Mesenchymal stem cell (in vitro differentiated cells and primary cell): ENCODE data around the gene MRGPRF.

Experiments used
- DNase-seq: peaks from one replicate; pipeline ENCODE4 v3.0.0-alpha.2; 2013
- H2AFZ ChIP-seq: one replicate; pipeline ENCODE4 v1.6.1; 2013; ENCODE audit warnings: low read depth, mild to moderate bottlenecking, control low read depth, inconsistent platforms, low read length, moderate library complexity
- H2AK5ac ChIP-seq: 2 replicates; pipeline ENCODE4 v1.6.1; 2013; ENCODE audit warnings: low read length, moderate library complexity, mild to moderate bottlenecking, inconsistent platforms; ENCODE audit not compliant: severe bottlenecking
- H2BK120ac ChIP-seq: one replicate; pipeline ENCODE4 v1.6.1; 2013; ENCODE audit warnings: low read depth, mild to moderate bottlenecking, inconsistent platforms, low read length, moderate library complexity
- H2BK12ac ChIP-seq, 2 experiments: one replicate each; pipeline ENCODE4 v1.6.1; 2013; ENCODE audit warnings: inconsistent platforms in 2 of 2, low read length in 2 of 2, mild to moderate bottlenecking in 2 of 2, moderate library complexity in 2 of 2, control low read depth in 1 of 2
- H2BK15ac ChIP-seq: one replicate; pipeline ENCODE4 v1.6.1; 2013; ENCODE audit warnings: mild to moderate bottlenecking, low read depth, inconsistent platforms; ENCODE audit not compliant: poor library complexity, severe bottlenecking
- H2BK5ac ChIP-seq: 2 replicates; pipeline ENCODE4 v1.6.1; 2013; ENCODE audit warnings: low read depth, mild to moderate bottlenecking, low read length, control low read depth, inconsistent platforms; ENCODE audit not compliant: poor library complexity, severe bottlenecking
- H3K14ac ChIP-seq, 2 experiments: one replicate each; pipeline ENCODE4 v1.6.1; 2013; ENCODE audit warnings: inconsistent platforms in 2 of 2, low read length in 2 of 2, control low read depth in 1 of 2, mild to moderate bottlenecking in 1 of 2, moderate library complexity in 1 of 2
- H3K18ac ChIP-seq, 2 experiments: one replicate each; pipeline ENCODE4 v1.6.1; 2013; ENCODE audit warnings: inconsistent platforms in 2 of 2, low read length in 2 of 2, control low read depth in 1 of 2, low read depth in 1 of 2, mild to moderate bottlenecking in 1 of 2
- H3K23ac ChIP-seq, 2 experiments: one replicate each; pipeline ENCODE4 v1.6.1; 2013; ENCODE audit warnings: inconsistent platforms in 2 of 2, low read length in 2 of 2, mild to moderate bottlenecking in 2 of 2, moderate library complexity in 2 of 2, control low read depth in 1 of 2
- H3K27ac ChIP-seq: 2 replicates; pipeline ENCODE4 v1.5.1; 2013; ENCODE audit warnings: mild to moderate bottlenecking, moderate library complexity, low read length, control low read depth, inconsistent platforms; ENCODE audit not compliant: poor library complexity, severe bottlenecking
- H3K27me3 ChIP-seq, 2 experiments: 2 replicates each; pipeline versions ENCODE4 v1.6.1 to v1.7.0; 2013; ENCODE audit warnings: low read length in 2 of 2, mild to moderate bottlenecking in 2 of 2, moderate library complexity in 2 of 2, control low read depth in 1 of 2, inconsistent platforms in 1 of 2; ENCODE audit not compliant: control insufficient read depth in 1 of 2, insufficient read depth in 1 of 2
- H3K36me3 ChIP-seq, 2 experiments: 2 replicates each; pipeline versions ENCODE4 v1.6.1 to v1.7.0; 2013; ENCODE audit warnings: low read length in 2 of 2, control low read depth in 1 of 2, inconsistent platforms in 1 of 2, low read depth in 1 of 2, mild to moderate bottlenecking in 1 of 2; ENCODE audit not compliant: insufficient read depth in 2 of 2, control insufficient read depth in 1 of 2
- H3K4ac ChIP-seq, 2 experiments: one replicate each; pipeline ENCODE4 v1.6.1; 2013; ENCODE audit warnings: inconsistent platforms in 2 of 2, low read length in 2 of 2, mild to moderate bottlenecking in 2 of 2, moderate library complexity in 2 of 2, control low read depth in 1 of 2, low read depth in 1 of 2
- H3K4me1 ChIP-seq: 2 replicates; pipeline ENCODE4 v1.6.1; 2013; ENCODE audit warnings: low read depth, low read length, control low read depth; ENCODE audit not compliant: control insufficient read depth, insufficient read depth
- H3K4me2 ChIP-seq: 2 replicates; pipeline ENCODE4 v1.6.1; 2013; ENCODE audit warnings: low read length, mild to moderate bottlenecking, inconsistent platforms; ENCODE audit not compliant: poor library complexity, severe bottlenecking
- H3K4me3 ChIP-seq, 2 experiments: 2 replicates each; pipeline versions ENCODE4 v1.5.1 to v1.7.0; 2013; ENCODE audit warnings: low read length in 2 of 2, mild to moderate bottlenecking in 2 of 2, control low read depth in 1 of 2, low read depth in 1 of 2; ENCODE audit not compliant: insufficient read depth in 1 of 2
- H3K79me1 ChIP-seq: replicated peaks from 2 replicates; pipeline ENCODE4 v1.6.1; 2013; ENCODE audit warnings: mild to moderate bottlenecking, control low read depth, low read length, inconsistent platforms; ENCODE audit not compliant: poor library complexity, severe bottlenecking
- H3K9ac ChIP-seq: 2 replicates; pipeline ENCODE4 v1.7.0; 2013; ENCODE audit warnings: mild to moderate bottlenecking, low read length, moderate library complexity
- H3K9me3 ChIP-seq: 2 replicates; pipeline ENCODE4 v1.7.0; 2013; ENCODE audit warnings: mild to moderate bottlenecking, low read length; ENCODE audit not compliant: control insufficient read depth
- H4K8ac ChIP-seq: one replicate; pipeline ENCODE4 v1.6.1; 2013; ENCODE audit warnings: inconsistent platforms, mild to moderate bottlenecking, low read length, moderate library complexity
- H4K91ac ChIP-seq: one replicate; pipeline ENCODE4 v1.6.1; 2013; ENCODE audit warnings: mild to moderate bottlenecking, low read length, inconsistent platforms
- WGBS: methylation state at CpG from one replicate; pipeline ENCODE4 v1.1.7; 2013; ENCODE audit warnings: mixed read lengths; 5-methylcytosine and 5-hydroxymethylcytosine counted together

Gene MRGPRF

DNA sequence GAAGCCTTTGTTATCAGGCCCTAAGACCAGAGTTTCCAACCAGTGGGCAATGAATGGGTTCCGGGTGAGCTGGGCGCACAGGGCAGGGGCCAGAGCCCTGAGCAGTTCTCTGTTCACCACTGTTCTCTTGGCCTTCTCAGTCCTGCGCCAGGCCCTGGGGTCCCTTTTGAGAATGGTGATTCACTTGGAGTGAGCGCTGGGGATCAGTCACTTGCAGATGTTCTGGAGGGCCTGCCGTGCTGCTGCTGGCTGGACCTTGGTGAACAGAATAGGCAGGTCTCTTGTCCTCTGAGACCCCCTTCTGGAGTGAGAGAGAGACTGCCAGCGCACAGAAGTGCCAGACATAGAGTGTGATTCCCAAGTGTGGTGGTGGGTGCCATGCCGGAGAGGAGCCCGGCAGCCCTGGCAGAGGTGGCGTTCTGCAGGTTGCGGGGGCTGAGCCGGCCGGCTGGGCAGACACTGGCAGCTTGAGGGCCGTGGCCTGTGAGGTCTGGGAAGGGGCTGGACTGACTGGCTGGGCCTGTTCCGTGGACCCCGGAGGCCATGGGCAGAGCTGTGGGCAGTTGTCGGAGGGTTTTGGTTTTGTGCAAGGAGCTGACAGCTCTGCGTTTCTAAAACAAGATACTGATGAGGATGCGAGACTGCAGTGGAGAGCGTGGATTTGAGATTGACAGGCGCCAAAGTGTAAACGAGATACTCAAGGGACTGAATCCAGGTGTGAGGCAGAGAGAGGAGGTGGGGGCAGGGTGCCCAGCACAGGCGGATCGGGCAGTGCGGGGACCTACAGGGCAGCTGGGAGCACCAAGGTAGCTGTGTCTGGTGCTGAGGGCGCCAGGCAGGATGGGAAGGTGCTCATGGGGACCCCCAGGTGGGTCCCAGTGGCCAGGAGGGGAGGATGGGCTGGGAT lies 48.0 kb upstream of the MRGPRF start:
- Histone ChIP-seq H2BK15ac (no peak overlapping the region), H2BK120ac (no peak overlapping the region), H3K18ac (no peak overlapping the region), H3K14ac (no peak overlapping the region), H3K4ac (no peak overlapping the region), H3K27me3 (no peaks in the 10 kb centered on the region), H3K27ac (no peak overlapping the region), H2AFZ (no peak overlapping the region), H3K4me1 (peaks cover 7% of the 10 kb centered on the region), H4K8ac (no peak overlapping the region), H3K23ac (no peak overlapping the region), H4K91ac (no peak overlapping the region), H3K4me2 (no peak overlapping the region), H3K79me1 (peaks cover 38% of the 10 kb centered on the region), H3K9ac (no peak overlapping the region), H3K4me3 (no peak overlapping the region), H3K9me3 (no peaks in the 10 kb centered on the region), H3K36me3 (peaks cover 47 to 77% of the 10 kb centered on the region in 2 experiments), H2BK12ac (no peak overlapping the region), H2AK5ac (no peak overlapping the region), H2BK5ac (no peak overlapping the region)
- DNase-seq: no peak
- WGBS: 94% methylated on average over 25 of the region's 25 CpGs

DNA sequence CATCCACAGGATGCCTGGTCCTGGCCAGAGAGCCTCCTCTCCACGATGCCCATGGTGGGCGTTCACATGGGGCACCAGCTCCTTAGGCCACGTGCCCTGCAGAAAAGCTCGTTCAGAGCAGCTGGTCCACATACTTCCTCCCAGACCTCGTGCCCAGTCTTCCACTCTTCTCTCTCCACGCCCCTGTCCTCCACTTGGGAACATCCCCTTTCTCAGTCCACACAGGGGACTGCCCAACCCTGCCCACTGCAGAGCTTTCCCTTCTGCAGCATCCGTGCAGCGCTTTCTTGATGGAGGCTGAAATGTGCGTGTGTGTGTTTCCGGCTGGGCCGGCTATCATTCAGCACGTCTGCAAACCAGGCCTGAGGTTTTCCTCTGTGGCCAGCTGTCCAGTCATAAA lies 46.9 kb upstream of the MRGPRF start:
- Histone ChIP-seq H3K27ac (no peak overlapping the region), H2BK15ac (no peak overlapping the region), H3K79me1 (peaks cover 39% of the 10 kb centered on the region), H3K9ac (no peak overlapping the region), H3K18ac (no peak overlapping the region), H3K4me1 (peaks cover 4% of the 10 kb centered on the region), H2AFZ (no peak overlapping the region), H2AK5ac (no peak overlapping the region), H3K4me3 (no peak overlapping the region), H4K91ac (no peak overlapping the region), H4K8ac (no peak overlapping the region), H3K4ac (no peak overlapping the region), H2BK5ac (no peak overlapping the region), H2BK12ac (no peak overlapping the region), H3K9me3 (no peaks in the 10 kb centered on the region), H3K36me3 (peaks cover 53 to 81% of the 10 kb centered on the region in 2 experiments), H3K27me3 (no peaks in the 10 kb centered on the region), H3K23ac (no peak overlapping the region), H3K4me2 (no peak overlapping the region), H2BK120ac (no peak overlapping the region), H3K14ac (no peak overlapping the region)
- 94% methylated on average over 12 of the region's 12 CpGs for WGBS
- no peak for DNase-seq

DNA sequence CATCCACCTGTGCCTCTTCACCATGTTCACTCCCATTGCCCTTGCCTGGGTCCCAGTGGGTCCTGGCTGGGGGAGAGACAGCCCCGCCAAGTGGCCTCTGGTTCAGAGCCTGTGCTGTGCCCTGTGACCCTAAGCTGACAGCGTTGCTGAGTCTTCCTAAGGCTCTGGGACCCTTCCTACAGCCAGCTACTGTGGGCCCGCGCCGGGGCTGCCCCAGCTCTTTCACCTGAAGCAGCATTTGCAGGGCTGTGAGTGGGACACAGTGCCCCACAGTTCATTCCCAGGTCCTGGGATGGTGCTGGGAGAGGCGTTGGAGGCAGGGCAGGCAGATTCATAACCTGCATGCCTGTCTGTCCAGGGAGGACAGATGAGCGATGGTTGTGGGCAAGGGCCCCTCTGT lies 46.4 kb upstream of the MRGPRF start:
- Histone ChIP-seq H2BK12ac (no peak overlapping the region), H3K36me3 (peaks cover 54 to 81% of the 10 kb centered on the region in 2 experiments), H3K79me1 (peaks cover 44% of the 10 kb centered on the region), H3K27ac (no peak overlapping the region), H2BK120ac (no peak overlapping the region), H4K91ac (no peak overlapping the region), H3K4ac (no peak overlapping the region), H3K9me3 (no peaks in the 10 kb centered on the region), H3K4me1 (peaks cover 5% of the 10 kb centered on the region), H2AK5ac (no peak overlapping the region), H3K18ac (no peak overlapping the region), H2BK15ac (no peak overlapping the region), H2BK5ac (no peak overlapping the region), H2AFZ (no peak overlapping the region), H4K8ac (no peak overlapping the region), H3K14ac (no peak overlapping the region), H3K9ac (no peak overlapping the region), H3K4me3 (no peak overlapping the region), H3K4me2 (no peak overlapping the region), H3K23ac (no peak overlapping the region), H3K27me3 (no peaks in the 10 kb centered on the region)
- no peak for DNase-seq
- WGBS: 100% methylated on average over 7 of the region's 7 CpGs

DNA sequence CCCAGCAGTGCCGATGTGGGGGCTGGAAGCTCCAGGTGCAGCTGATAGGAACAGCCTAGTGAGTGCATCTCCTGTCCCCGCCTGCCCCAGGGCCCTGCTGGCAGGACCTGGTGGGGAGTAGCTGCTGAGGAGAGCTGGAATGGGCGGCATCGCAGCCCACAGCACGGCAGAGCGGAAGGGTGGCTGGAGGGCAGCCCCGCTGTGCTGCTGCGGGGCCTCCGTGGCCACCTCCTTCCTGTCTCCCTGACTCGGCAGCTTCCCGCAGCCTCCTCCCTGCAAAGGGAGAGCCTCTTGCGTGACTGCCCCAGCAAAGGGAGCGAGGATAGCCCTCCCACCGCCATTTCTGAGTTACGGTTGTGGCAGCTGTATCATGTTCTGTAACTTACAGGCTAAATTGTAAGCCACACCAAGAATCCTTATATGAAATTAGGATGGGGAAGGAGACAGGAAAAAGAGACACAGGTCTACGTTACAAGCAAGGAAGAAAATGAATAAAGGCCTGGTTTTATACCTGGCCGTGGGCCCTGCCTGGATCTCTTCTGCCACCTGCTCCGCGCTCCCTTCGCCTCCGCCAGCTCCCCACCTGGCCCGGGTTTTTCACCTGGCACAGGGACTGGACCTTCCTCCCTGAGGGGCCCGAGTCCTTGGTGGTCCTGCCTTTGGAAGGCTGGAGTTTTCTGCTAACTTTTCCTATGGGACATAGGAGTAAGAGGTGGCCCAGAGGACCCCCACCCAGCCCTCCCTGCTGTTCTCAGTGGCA lies 45.6 kb upstream of the MRGPRF start:
- Histone ChIP-seq H3K23ac (no peak overlapping the region), H3K36me3 (peaks cover 57 to 81% of the 10 kb centered on the region in 2 experiments), H3K27me3 (no peaks in the 10 kb centered on the region), H4K91ac (no peak overlapping the region), H2AK5ac (no peak overlapping the region), H2AFZ (no peak overlapping the region), H3K18ac (no peak overlapping the region), H2BK5ac (no peak overlapping the region), H3K27ac (no peak overlapping the region), H3K4me3 (no peak overlapping the region), H3K9ac (no peak overlapping the region), H3K79me1 (peaks cover 51% of the 10 kb centered on the region), H3K4ac (no peak overlapping the region), H3K4me2 (no peak overlapping the region), H3K14ac (no peak overlapping the region), H2BK120ac (no peak overlapping the region), H3K4me1 (peaks cover 7% of the 10 kb centered on the region), H2BK15ac (no peak overlapping the region), H3K9me3 (no peaks in the 10 kb centered on the region), H4K8ac (no peak overlapping the region), H2BK12ac (no peak overlapping the region)
- WGBS: 92% methylated on average over 23 of the region's 23 CpGs
- DNase-seq: no peak
